Activated naive CD8-positive, alpha-beta T cell treated with anti-CD3 and anti-CD28 coated beads for 36 hours (primary cell): ENCODE measurements around the gene SLC16A13. TPM values are rescaled to one million over a fixed set of nuclear protein-coding genes. Genes with fewer than 3 reads are reported as not detected.

Experiments
- DNase-seq: peaks from one replicate; pipeline ENCODE4 v3.0.0; 2021
- H3K27ac Mint-ChIP-seq: one replicate; pipeline ENCODE4 v1.8.0; 2022; ENCODE audit warnings: mild to moderate bottlenecking, moderate library complexity, mixed read lengths
- H3K27me3 Mint-ChIP-seq: one replicate; pipeline ENCODE4 v1.8.0; 2022; ENCODE audit warnings: mild to moderate bottlenecking, mixed read lengths
- H3K36me3 Mint-ChIP-seq: one replicate; pipeline ENCODE4 v1.8.0; 2021; ENCODE audit warnings: mild to moderate bottlenecking, mixed read lengths
- H3K4me1 Mint-ChIP-seq: one replicate; pipeline ENCODE4 v1.8.0; 2021; ENCODE audit warnings: mixed read lengths
- H3K4me3 Mint-ChIP-seq: one replicate; pipeline ENCODE4 v1.8.0; 2022; ENCODE audit warnings: mild to moderate bottlenecking, moderate library complexity, mixed read lengths
- H3K9me3 Mint-ChIP-seq: one replicate; pipeline ENCODE4 v1.8.0; 2022; ENCODE audit warnings: mixed read lengths
- total RNA-seq, 2 experiments: library from RNA; stranded (reverse); gene quantifications; one replicate each; pipeline ENCODE4 v1.2.3, GENCODE V29; 2021

Gene SLC16A13
- total RNA-seq, 2 experiments from 2014 or later: 5.2 to 6.2 TPM

DNA sequence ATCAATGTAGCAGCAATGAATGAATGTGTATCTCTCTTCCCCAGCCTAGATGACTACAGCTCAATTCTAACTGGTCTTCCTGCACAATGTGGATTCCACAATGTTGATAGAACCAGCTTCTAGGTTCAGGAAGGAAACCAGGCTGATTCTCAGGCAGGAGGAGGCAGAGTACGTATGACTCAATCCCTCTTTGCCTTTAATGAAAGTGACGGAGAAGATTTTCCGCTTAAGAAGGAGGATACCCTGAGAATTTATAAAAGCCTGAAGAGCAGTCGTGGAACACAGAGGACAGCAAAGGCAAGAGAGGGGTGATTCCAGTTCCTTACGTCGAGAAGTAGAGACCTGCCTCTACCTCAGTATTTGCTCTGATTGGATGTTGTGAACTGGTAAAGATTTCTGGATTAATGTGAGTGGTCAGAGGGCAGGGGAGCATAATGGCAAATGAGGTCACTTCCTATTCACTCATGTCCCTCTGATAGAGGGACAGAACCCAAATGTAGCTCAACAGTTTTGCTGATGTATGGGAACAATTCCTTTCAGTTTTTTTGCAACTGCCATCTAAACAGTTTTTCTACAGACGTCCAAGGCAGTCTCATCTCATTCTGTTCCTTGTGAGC lies 23.1 kb downstream of the SLC16A13 start:
- Mint-ChIP-seq H3K4me3 (no peak overlapping the region), H3K27me3 (no peaks in the 10 kb centered on the region), H3K27ac (no peak overlapping the region), H3K4me1 (peaks cover 18% of the 10 kb centered on the region), H3K9me3 (no peaks in the 10 kb centered on the region), H3K36me3 (no peaks in the 10 kb centered on the region)
- DNase-seq: no peak

DNA sequence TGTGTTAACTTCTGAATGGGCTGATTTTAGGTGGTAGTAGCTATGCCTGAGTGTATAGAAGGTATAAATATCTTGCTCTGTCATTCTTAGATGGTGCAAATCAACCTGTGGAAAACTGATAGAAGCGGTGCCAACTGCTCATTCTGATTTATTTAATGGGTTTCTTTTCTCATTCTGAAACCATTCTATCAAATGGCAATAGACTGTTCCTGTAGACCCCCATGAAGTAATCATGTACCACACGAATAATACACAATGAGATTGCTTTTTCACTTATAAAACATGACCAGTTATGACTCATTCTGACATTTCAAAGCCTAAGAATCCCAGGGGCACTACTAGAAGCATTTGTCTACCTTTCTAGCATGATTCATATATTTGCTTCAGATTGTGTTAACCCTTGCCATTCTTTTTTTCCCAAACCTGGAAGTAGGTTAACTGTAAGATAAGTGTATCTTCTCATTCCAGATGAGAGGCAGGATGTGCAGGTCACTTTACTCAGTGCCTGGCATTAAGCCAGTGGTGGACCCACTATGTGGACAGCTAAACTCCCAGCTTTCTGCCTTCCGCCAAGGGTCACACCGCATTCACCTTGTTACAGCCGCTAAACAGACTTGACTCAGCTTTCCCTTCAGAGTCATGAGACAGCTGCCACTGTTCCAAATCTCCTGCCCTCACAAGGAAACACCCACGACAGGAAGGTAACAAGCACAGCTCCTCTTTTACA lies 24.5 kb downstream of the SLC16A13 start:
- no peak overlapping the region for H3K4me3 Mint-ChIP-seq
- H3K27me3 Mint-ChIP-seq: no peaks in the 10 kb centered on the region
- peaks cover 18% of the 10 kb centered on the region for H3K4me1 Mint-ChIP-seq
- peak overlapping the region; percentile 66 for H3K27ac Mint-ChIP-seq
- H3K36me3 Mint-ChIP-seq: no peaks in the 10 kb centered on the region
- DNase-seq: no peak
- no peaks in the 10 kb centered on the region for H3K9me3 Mint-ChIP-seq

DNA sequence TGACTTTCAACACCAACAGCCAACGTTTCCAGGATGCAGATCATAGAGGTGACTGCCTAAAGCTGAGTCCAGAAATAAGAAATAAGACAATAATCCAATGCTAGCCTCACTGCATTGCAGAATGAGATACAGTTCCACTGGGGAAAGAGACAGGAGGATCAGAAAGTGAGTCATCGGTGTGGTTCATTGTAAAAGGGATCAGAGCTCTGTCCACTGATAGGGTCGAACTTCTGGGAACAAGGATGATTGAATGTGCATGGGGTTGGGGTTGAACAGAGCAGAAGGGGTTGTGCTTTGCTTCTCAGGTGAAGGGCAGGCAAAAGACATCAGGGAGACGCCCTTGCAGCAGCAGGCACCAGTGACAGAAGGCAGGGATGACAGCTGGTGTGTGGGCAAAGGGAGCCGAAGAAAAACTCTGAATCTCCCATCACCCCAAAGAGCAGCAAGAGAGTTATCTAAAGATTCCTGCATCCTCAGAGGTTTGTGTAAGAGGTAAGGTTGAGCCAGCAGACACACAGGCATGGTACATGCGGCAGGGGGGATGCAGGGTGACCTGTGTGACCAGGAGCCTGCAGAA lies 27.8 kb downstream of the SLC16A13 start:
- Mint-ChIP-seq H3K27me3 (no peaks in the 10 kb centered on the region), H3K36me3 (peaks cover 5% of the 10 kb centered on the region), H3K9me3 (peaks cover 5% of the 10 kb centered on the region), H3K4me3 (no peak overlapping the region), H3K4me1 (peaks cover 18% of the 10 kb centered on the region), H3K27ac (no peak overlapping the region)
- DNase-seq: no peak

DNA sequence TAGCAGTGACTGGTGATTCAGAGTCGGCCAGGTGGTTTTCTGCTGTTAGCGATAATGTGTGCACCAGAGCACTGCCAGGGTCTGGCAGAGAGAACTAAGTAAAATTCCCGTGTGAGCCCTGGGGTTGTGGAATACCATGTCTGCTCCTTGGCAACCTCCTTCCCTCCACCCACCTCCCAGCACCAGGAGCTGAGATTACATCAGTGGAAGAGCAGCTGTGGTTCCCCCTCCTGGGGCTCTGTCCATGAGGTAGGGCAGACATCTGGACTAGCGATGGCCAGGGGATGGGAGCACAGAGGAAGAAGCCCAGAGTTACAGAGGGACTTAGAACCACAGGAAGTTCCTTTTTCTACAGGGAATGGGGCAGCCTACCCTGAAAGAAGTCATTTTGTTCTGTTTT lies 28.4 kb downstream of the SLC16A13 start:
- DNase-seq: no peak
- H3K9me3 Mint-ChIP-seq: peaks cover 11% of the 10 kb centered on the region
- H3K27ac Mint-ChIP-seq: no peak overlapping the region
- H3K27me3 Mint-ChIP-seq: no peaks in the 10 kb centered on the region
- no peak overlapping the region for H3K4me3 Mint-ChIP-seq
- H3K36me3 Mint-ChIP-seq: peaks cover 6% of the 10 kb centered on the region
- peaks cover 13% of the 10 kb centered on the region for H3K4me1 Mint-ChIP-seq

DNA sequence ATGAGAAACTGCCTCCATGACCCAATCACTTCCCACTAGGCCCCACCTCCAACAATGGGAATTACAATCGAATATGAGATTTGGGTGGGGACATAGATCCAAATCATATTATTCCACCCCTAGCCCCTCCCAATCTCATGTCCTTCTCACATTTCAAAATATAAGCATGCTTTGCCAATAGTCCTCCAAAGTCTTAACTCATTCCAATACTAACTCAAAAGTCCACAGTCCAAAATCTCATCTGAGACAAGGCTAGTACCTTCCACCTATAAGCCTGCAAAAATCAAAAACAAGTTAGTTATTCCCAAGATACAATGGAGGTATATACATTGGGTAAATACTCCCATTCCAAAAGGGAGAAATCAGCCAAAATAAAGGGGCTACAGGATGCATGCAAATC lies 31.4 kb downstream of the SLC16A13 start:
- H3K4me3 Mint-ChIP-seq: no peak overlapping the region
- H3K4me1 Mint-ChIP-seq: no peaks in the 10 kb centered on the region
- H3K36me3 Mint-ChIP-seq: peaks cover 6% of the 10 kb centered on the region
- no peak for DNase-seq
- H3K27me3 Mint-ChIP-seq: no peaks in the 10 kb centered on the region
- peaks cover 12% of the 10 kb centered on the region for H3K9me3 Mint-ChIP-seq
- no peak overlapping the region for H3K27ac Mint-ChIP-seq

DNA sequence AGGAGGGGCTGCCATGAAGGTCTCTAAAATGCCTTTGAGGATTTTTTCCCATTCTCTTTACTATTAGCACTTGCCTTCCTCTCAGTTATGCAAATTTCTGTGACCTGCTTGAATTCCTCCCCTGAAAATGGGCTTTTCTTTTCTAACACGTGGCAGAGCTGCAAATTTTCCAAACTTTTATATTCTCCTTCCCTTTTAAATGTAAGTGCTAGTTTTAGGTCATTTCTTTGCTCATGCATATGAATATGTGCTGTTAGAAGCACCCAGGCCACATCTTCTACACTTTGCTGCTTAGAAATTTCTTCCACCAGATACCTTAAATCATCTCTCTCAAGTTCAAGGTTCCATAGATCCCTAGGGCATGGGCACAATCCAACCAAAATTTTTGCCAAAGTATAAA lies 32.5 kb downstream of the SLC16A13 start:
- no peak overlapping the region for H3K27ac Mint-ChIP-seq
- H3K4me3 Mint-ChIP-seq: no peak overlapping the region
- peaks cover 6% of the 10 kb centered on the region for H3K36me3 Mint-ChIP-seq
- DNase-seq: no peak
- H3K27me3 Mint-ChIP-seq: no peaks in the 10 kb centered on the region
- peaks cover 12% of the 10 kb centered on the region for H3K9me3 Mint-ChIP-seq
- no peaks in the 10 kb centered on the region for H3K4me1 Mint-ChIP-seq

DNA sequence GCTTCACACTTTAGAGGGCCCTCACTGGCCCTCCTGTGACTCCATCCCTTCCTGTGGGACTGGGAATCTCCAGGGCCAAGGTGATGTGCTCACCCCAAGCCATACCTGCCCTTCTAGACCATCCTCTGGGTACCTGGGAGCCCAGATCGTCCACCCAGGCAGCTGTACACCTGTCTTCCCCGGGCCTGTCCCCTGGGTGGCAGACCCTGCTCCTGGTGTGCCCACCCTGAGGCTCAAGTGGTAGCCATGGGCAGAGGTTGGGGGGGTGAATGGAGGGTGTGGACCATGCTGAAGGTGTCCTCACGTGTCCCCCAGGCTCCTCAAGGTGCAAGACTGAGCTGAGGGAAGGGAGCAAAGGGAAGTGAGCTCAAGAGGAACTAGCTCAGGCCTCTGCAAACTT lies 34.9 kb downstream of the SLC16A13 start:
- no peak overlapping the region for H3K4me3 Mint-ChIP-seq
- peaks cover 6% of the 10 kb centered on the region for H3K36me3 Mint-ChIP-seq
- H3K4me1 Mint-ChIP-seq: no peaks in the 10 kb centered on the region
- no peak for DNase-seq
- no peaks in the 10 kb centered on the region for H3K27me3 Mint-ChIP-seq
- H3K27ac Mint-ChIP-seq: no peak overlapping the region
- peaks cover 12% of the 10 kb centered on the region for H3K9me3 Mint-ChIP-seq

DNA sequence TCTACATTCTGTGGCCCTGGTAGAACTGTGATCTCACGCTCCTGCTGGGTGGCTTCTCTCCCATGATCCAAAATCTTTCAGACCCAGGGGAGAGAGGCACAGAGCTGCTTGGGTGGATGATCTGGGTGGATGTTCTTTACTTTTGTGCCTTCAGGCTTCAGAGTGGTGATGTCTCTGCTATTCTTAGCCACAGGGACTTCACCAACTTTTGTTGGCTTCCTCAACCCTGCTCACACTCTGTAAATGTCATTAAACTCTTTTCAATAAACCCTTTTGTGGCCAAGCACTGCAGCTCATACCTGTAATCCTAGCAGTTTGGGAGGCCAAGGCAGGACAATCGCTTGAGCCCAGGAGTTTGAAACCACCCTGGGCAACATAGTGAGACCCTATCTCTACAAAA lies 36.6 kb downstream of the SLC16A13 start:
- Mint-ChIP-seq H3K9me3 (peaks cover 12% of the 10 kb centered on the region), H3K4me1 (no peaks in the 10 kb centered on the region), H3K4me3 (no peak overlapping the region), H3K36me3 (peaks cover 6% of the 10 kb centered on the region), H3K27me3 (no peaks in the 10 kb centered on the region), H3K27ac (no peak overlapping the region)
- no peak for DNase-seq

DNA sequence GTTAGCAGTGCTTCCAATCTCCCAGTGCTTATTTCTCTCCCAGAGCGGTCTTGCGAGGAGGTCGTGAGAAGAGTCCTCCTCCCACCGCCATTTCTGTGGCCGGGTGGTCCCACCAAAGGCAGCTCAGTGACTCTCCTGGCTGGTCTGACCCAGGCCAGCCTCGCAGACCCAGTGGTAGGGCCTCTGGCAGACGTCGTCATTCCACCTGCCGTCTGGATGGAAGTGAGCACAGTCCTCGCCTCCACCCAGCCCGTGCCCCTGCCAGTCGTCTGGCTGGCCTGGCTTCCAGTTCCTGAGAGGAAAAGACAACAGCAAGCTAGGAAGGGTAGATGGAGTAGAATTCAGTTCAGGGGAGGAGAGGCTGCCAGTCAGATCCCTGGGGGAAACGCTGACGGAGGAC lies 39.1 kb downstream of the SLC16A13 start:
- no peak overlapping the region for H3K27ac Mint-ChIP-seq
- H3K27me3 Mint-ChIP-seq: no peaks in the 10 kb centered on the region
- H3K36me3 Mint-ChIP-seq: no peaks in the 10 kb centered on the region
- no peaks in the 10 kb centered on the region for H3K9me3 Mint-ChIP-seq
- no peak overlapping the region for H3K4me3 Mint-ChIP-seq
- DNase-seq: no peak
- H3K4me1 Mint-ChIP-seq: no peaks in the 10 kb centered on the region

DNA sequence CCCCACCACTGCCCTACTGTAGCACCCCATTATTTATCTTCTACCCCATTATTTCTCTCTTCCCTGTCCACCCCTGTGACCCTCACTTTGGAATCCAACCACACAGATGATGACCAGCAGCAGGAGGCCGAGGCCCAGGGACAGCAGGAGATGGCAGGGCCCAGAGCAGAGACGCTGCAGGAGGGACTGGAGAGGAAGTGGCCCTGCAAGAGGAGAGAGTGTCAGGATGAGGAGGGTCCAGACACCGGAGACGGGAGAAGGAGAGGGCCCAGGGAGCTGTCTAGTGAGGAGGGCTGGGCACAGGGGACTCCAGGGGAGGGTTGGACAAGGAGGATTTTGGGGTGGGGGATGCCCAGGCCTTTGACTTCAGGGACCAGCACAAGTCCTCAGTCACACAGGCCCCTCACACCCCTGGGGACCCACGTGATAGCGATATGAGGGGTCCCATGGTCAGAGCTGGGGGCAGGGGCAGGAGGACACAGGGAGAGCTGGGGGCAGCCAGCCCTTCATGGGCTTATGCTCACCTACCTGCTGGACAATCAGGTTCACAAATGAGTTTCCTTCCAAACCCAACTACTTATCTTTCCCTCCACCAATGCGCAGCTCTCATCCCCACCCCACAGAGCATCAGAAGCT lies 42.2 kb downstream of the SLC16A13 start:
- DNase-seq: no peak
- H3K4me1 Mint-ChIP-seq: peaks cover 9% of the 10 kb centered on the region
- no peak overlapping the region for H3K27ac Mint-ChIP-seq
- no peaks in the 10 kb centered on the region for H3K36me3 Mint-ChIP-seq
- peaks cover 4% of the 10 kb centered on the region for H3K9me3 Mint-ChIP-seq
- H3K4me3 Mint-ChIP-seq: no peak overlapping the region
- H3K27me3 Mint-ChIP-seq: no peaks in the 10 kb centered on the region

DNA sequence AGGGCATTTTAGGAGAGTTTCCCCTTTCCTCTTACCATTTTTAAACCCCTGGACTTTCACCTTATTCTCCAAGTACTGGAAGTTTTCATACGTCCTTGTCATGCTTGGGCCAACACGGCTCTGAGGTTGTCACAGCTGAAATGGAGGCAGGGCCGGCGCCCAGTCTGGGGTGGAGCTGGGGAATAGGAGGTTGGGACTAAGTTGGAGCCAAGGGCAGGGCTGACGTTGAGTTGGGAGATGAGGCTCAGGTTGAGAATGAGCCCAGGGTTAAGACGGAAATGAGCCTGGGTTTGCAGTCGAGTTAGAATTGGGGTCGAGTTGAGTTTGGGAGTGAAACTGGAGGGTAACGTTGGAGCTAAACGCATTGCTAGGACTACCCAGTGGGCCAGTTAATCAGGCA lies 42.9 kb downstream of the SLC16A13 start:
- H3K4me1 Mint-ChIP-seq: peaks cover 13% of the 10 kb centered on the region
- no peak overlapping the region for H3K4me3 Mint-ChIP-seq
- peaks cover 1% of the 10 kb centered on the region for H3K27me3 Mint-ChIP-seq
- DNase-seq: no peak
- H3K27ac Mint-ChIP-seq: no peak overlapping the region
- H3K9me3 Mint-ChIP-seq: peaks cover 4% of the 10 kb centered on the region
- H3K36me3 Mint-ChIP-seq: no peaks in the 10 kb centered on the region

DNA sequence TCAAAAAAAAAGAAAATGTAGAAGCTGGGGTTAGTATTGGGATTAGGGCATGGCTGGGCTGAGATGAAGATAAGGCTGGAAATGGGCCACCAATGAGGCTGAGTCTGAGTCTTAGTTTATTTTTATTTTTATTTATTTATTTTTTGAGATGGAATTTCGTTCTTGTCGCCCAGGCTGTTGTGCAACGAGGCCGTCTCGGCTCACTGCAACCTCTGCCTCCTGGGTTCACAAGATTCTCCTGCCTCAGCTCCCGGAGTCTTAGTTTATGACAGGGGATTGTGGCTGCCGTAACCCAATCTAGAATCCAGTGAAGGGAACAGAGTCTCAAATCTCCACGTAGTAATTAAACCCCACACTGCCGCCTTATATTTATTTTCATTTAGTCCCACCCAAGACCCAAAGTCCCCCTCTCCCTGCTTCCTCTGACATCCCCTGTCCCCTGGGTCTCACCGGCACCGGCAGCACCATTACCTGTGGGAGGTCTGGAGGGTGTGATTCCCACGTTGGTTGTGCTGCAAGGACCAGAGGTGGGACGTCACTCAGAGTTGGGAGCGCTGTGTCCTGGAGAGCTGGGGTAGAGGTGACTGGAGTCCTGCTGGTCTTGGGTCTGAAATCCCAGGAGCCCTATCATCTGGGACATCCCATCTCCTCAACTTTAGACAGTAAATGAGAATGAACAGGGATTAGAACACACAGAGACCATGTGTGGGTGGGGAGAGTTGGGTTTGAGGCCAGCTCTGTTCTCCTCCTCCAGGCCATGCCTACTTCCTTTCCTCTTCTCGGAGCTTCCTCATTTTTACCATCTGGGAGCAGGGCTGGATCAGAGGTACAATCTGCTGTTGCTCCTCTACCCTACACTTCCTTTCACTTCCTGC lies 44.0 kb downstream of the SLC16A13 start, which contains the start of gene CLEC10A:
CLEC10A (minus strand) TSS at position 671 of the 875 bp plus-strand sequence. CDS start 1,439 bp downstream, outside the sequence.
- H3K27ac Mint-ChIP-seq: no peak within 1 kb of the TSS
- peaks cover 11% of the 10 kb centered on the region for H3K27me3 Mint-ChIP-seq
- peaks cover 20% of the 10 kb centered on the region for H3K4me1 Mint-ChIP-seq
- H3K9me3 Mint-ChIP-seq: peaks cover 4% of the 10 kb centered on the region
- H3K4me3 Mint-ChIP-seq: no peak within 1 kb of the TSS
- no peaks in the 10 kb centered on the region for H3K36me3 Mint-ChIP-seq
- DNase-seq: no peak

DNA sequence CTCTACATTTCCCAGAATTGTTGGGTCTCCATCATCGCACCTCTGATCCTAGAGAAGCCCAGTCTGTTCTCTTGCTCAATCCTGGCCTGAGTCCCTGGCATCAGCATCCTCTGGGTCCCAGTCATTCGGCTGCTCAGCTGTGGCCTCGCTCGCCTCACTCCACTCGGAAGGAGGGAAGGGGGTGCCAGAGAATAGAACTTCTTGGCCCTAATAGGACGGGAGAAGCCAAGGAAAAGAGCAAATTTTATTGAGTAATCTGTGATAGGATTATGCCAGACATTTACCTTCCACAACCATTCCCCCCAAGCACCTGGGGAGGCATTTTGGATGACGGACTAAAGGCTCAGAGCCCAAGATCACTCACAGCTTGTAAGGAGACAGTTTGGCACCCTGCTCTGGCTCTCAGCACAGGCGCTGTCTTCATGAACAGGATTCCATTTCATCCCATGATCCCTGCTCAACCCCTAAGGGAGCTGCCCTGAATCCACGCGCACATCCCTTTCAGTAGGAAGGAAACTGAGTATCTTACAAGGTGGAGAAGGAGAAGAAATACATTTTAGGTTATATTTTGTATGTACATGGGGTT lies 44.7 kb downstream of the SLC16A13 start:
- no peak overlapping the region for H3K27ac Mint-ChIP-seq
- no peak overlapping the region for H3K4me3 Mint-ChIP-seq
- H3K27me3 Mint-ChIP-seq: peaks cover 11% of the 10 kb centered on the region

DNA sequence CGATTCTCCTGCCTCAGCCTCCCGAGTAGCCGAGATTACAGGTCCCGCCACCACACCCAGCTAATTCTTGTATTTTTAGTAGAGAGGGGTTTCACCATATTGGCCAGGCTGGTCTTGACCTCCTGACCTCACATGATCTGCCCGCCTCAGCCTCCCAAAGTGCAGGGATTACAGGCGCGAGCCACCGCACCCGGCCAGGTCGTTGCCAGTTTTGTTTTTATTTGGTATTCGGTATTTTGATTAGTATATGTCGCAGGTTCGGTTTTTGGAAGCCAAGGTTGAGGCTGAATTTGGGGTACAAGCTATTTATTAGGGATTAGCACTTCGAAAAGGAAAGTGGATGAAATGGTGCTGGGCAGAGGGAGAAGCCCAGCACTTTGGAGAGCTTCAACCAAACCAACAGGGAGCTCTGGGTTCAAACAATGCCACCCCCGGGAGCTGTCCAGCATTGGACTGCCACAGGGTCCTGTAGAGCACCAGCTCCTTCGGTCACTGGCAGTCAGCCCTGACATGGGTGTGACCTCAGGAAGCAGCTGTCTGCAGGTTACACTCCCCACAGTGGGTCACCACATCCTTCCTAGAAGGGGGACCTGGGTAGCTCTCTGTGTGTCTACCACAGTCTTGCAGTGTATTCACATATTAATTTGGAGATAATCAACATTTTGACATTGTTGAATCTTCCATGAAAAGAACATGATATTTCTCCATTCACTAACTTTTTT lies 45.7 kb downstream of the SLC16A13 start:
- Mint-ChIP-seq H3K4me1 (peaks cover 20% of the 10 kb centered on the region), H3K27ac (no peak overlapping the region), H3K4me3 (no peak overlapping the region), H3K9me3 (peaks cover 4% of the 10 kb centered on the region), H3K36me3 (no peaks in the 10 kb centered on the region), H3K27me3 (peaks cover 11% of the 10 kb centered on the region)
- peak; percentile 7 for DNase-seq

More for the DNA sequence above, 44.7 kb downstream of the SLC16A13 start:
- Mint-ChIP-seq H3K9me3 (peaks cover 4% of the 10 kb centered on the region), H3K36me3 (no peaks in the 10 kb centered on the region), H3K4me1 (peaks cover 20% of the 10 kb centered on the region)
- no peak for DNase-seq
